ENCODE measurements around the gene FBXO10.
"Not testable (repeated sequence)": the region's sequence is repeated elsewhere in the genome, so short reads cannot be mapped to it uniquely, and the experiment has no call there.

The FBXO10 gene

GRCh38 chr9:37485389-37486255 lies 90.6 kb downstream of the FBXO10 start, which contains the start of gene POLR1E:
TSS of gene POLR1E (plus strand) at chr9:37485948. CDS start at chr9:37486048, 100 bp downstream.
- DNase-seq (ENCODE audit: low read depth in 1 of 2, low spot score in 1 of 2) = peak; percentile 88 to 95

GRCh38 chr9:37480759-37481158 lies 95.4 kb downstream of the FBXO10 start:
- DNase-seq (ENCODE audit: low read depth in 1 of 2, low spot score in 1 of 2) = no peak

- not testable (repeated sequence) for DNase-seq (ENCODE audit: low read depth in 1 of 2, low spot score in 1 of 2)
These were observed 98.1 kb downstream of the FBXO10 start for GRCh38 chr9:37477987-37478619.

GRCh38 chr9:37477443-37477842 lies 98.7 kb downstream of the FBXO10 start:
- DNase-seq (ENCODE audit: low read depth in 1 of 2, low spot score in 1 of 2) = not testable (repeated sequence)

GRCh38 chr9:37476930-37477329 lies 99.2 kb downstream of the FBXO10 start:
- DNase-seq (ENCODE audit: low read depth in 1 of 2, low spot score in 1 of 2) = no peak

GRCh38 chr9:37474438-37474837 lies 101.7 kb downstream of the FBXO10 start:
- no peak for DNase-seq (ENCODE audit: low read depth in 1 of 2, low spot score in 1 of 2)

GRCh38 chr9:37473982-37474381 lies 102.2 kb downstream of the FBXO10 start:
- DNase-seq (ENCODE audit: low read depth in 1 of 2, low spot score in 1 of 2) = not testable (repeated sequence)

- DNase-seq (ENCODE audit: low read depth in 1 of 2, low spot score in 1 of 2) = no peak
These were observed 104.1 kb downstream of the FBXO10 start for GRCh38 chr9:37471942-37472684.

- no peak for DNase-seq (ENCODE audit: low read depth in 1 of 2, low spot score in 1 of 2)
These were observed 107.6 kb downstream of the FBXO10 start for GRCh38 chr9:37468620-37469019.

- not testable (repeated sequence) for DNase-seq (ENCODE audit: low read depth in 1 of 2, low spot score in 1 of 2)
These were observed 108.7 kb downstream of the FBXO10 start for GRCh38 chr9:37467530-37467929.

GRCh38 chr9:37466037-37466709 lies 110.0 kb downstream of the FBXO10 start:
- no peak for DNase-seq (ENCODE audit: low read depth in 1 of 2, low spot score in 1 of 2)

GRCh38 chr9:37465249-37466036 lies 110.7 kb downstream of the FBXO10 start, which contains the start of gene ZBTB5:
TSS of gene ZBTB5 (minus strand) at chr9:37465450. CDS start at chr9:37442551, 22,899 bp downstream.
- peak; percentile 97 to 98 for DNase-seq (ENCODE audit: low read depth in 1 of 2, low spot score in 1 of 2)

GRCh38 chr9:37464426-37465248 lies 111.5 kb downstream of the FBXO10 start:
- peak; percentile 17 to 50 for DNase-seq (ENCODE audit: low read depth in 1 of 2, low spot score in 1 of 2)

- no peak for DNase-seq (ENCODE audit: low read depth in 1 of 2, low spot score in 1 of 2)
These were observed 112.2 kb downstream of the FBXO10 start for GRCh38 chr9:37464006-37464405.
